Heart left ventricle (tissue), 16 donors: ENCODE measurements around the gene FER1L5. TPM values are rescaled to one million over a fixed set of nuclear protein-coding genes. Genes with fewer than 3 reads are reported as not detected.
A peak's percentile ranks its signal among the peaks of the same experiment; 100 is the strongest.

Experiments
- ATAC-seq, 4 donors: fragments of 200-7000 bp; cut with Tn5 transposase; one replicate each; pipeline ENCODE4 v1.9.1; 2020 to 2022; ENCODE audit warnings: moderate library complexity in 4 of 4, mild to moderate bottlenecking in 3 of 4, moderate number of reproducible peaks in 1 of 4
- DNase-seq, 5 donors: peaks; one replicate each; pipeline ENCODE4 v3.0.0-alpha.2; 2020
- H3K27ac ChIP-seq, 12 donors: fragments of 200-600 bp; sonication (generic) in 4 of 12; one replicate each; pipeline versions ENCODE4 v1.5.0 to v1.8.0; 2016 to 2022; ENCODE audit warnings: mild to moderate bottlenecking in 2 of 12
- H3K27me3 ChIP-seq, 9 donors: fragments of 200-600 bp; sonication (generic) in 2 of 9; one replicate each; pipeline versions ENCODE4 v1.5.1 to v1.8.0; 2016 to 2022; ENCODE audit warnings: mild to moderate bottlenecking in 3 of 9
- H3K36me3 ChIP-seq, 9 donors: fragments of 200-600 bp; sonication (generic) in 2 of 9; one replicate each; pipeline versions ENCODE4 v1.5.0 to v1.8.0; 2018 to 2022; ENCODE audit warnings: mild to moderate bottlenecking in 2 of 9
- H3K4me1 ChIP-seq, 12 donors: fragments of 200-600 bp; sonication (generic) in 4 of 12; one replicate each; pipeline versions ENCODE4 v1.5.0 to v1.8.0; 2016 to 2022; ENCODE audit warnings: mild to moderate bottlenecking in 3 of 12
- H3K4me3 ChIP-seq, 12 donors: fragments of 200-600 bp; sonication (generic) in 4 of 12; one replicate each; pipeline versions ENCODE4 v1.5.0 to v1.8.0; 2017 to 2022; ENCODE audit warnings: mild to moderate bottlenecking in 9 of 12, moderate library complexity in 4 of 12
- H3K9me3 ChIP-seq, 12 donors: fragments of 200-600 bp; sonication (generic) in 4 of 12; one replicate each; pipeline versions ENCODE4 v1.5.0 to v1.8.0; 2016 to 2022; ENCODE audit warnings: mild to moderate bottlenecking in 1 of 12
- CTCF ChIP-seq, 12 donors: fragments of 200-600 bp; sonication (generic) in 4 of 12; IDR thresholded peaks; one replicate each; pipeline versions ENCODE4 v1.5.0 to v1.8.0; 2018 to 2022; ENCODE audit warnings: antibody characterized with exemption in 12 of 12, mild to moderate bottlenecking in 5 of 12
- POLR2A ChIP-seq, 2 donors: fragments of 450-650 bp; IDR thresholded peaks; one replicate each; pipeline ENCODE4 v1.6.1; 2017; ENCODE audit warnings: antibody characterized with exemption in 2 of 2, mild to moderate bottlenecking in 2 of 2, moderate library complexity in 2 of 2
- WGBS, 4 donors: extraction: QIAGEN DNeasy Blood & Tissue Kit in 2 of 4; methylation state at CpG; one replicate each; pipeline versions ENCODE4 v1.1.5 to v1.1.7; 2013 to 2018; 5-methylcytosine and 5-hydroxymethylcytosine counted together
- intact Hi-C, 10 donors: fragments of 100-400 bp; cut with DNase I; formaldehyde crosslinking; loops; one replicate each; pipeline versions ENCODE4 v1.11.1 to v1.14.2; 2022
- polyA plus RNA-seq, 2 donors: library from polyadenylated mRNA; stranded (reverse); fragments of 200-250 nt; gene quantifications; one replicate each; pipeline ENCODE4 v1.2.3, GENCODE V29; 2013
- total RNA-seq, 9 donors: library from RNA; depleted of rRNA in 2 of 9; stranded (reverse); fragments of >200 nt in 2 of 9; fragmentation: NEBNext Ultra II Directional in 3 of 9; extraction: Animal tissue kit (Norgen Biotek cat#: 25700) in 3 of 9; gene quantifications; one replicate each; pipeline versions ENCODE4 v1.1.0 to v1.2.4, GENCODE V29; 2016 to 2023
- donor health status: ischemic (EF 13 %, LVEDD 7.1; RV severe dilation, severe dysfunction).
- donor health status: healthy with polysubstance abuse.
- donor health status: DM: no; HTN: yes; CAD: no.
- donor health status: DM: no; HTN: no; CAD: no.
- donor health status: ischemic (EF 25% LVEDD 6.9; RV normal size, moderate dysfunction).
- donor health status: ischemic (EF 25% LVEDD 5.7; RV mildly dilated, moderate dysfunction).
- donor health status: healthy.
- donor health status: DM: yes; HTN: yes; CAD: no.
- donor health status: ischemic (EF 35%, LVEDD 5.7; RV mildly dilated, moderate dysfunction).
- donor health status: nonischemic (EF 11% LVEDD 7.7; RV severe dilation, severe dysfunction).
- donor health status: DM: yes; HTN: yes; CAD: no.
- donor health status: PGD.
- donor health status: ischemic (EF 29% LVEDD 5.4; RV normal size, mild dysfunction).
- donor health status: nonischemic (EF 23%, LVEDD 6.1; RV moderate dilation, normal function).

The FER1L5 gene
- total and polyA plus RNA-seq, 11 donors: 0.01 to 0.15 (median 0.07) TPM; not detected in 7

- intact Hi-C loops: loop anchor here in 2 of 10 donors (5.0 to 10.0 kb wide), 2 partner anchors 50 to 218 kb away; no protein-coding TSS in a partner anchor
- H3K4me1 ChIP-seq: peaks cover 0 to 17% (median 0%) of the 10 kb centered on the region in 12 donors
- no peaks in the 10 kb centered on the region for H3K27me3 ChIP-seq
- H3K36me3 ChIP-seq: no peaks in the 10 kb centered on the region
- H3K27ac ChIP-seq: peak overlapping the region in 5 of 12 donors; percentile 4 to 68 (median 41)
- peak in 2 of 4 donors; percentile 25 to 33 for ATAC-seq
- no peak for TF ChIP-seq CTCF (IDR thresholded peaks at IDR 0.05)
- TF ChIP-seq POLR2A (IDR thresholded peaks at IDR 0.05): no peak
- no peaks in the 10 kb centered on the region for H3K9me3 ChIP-seq
- WGBS, 4 donors: 53 to 59% (median 56%) methylated on average over 6 of the region's 6 CpGs
- peak overlapping the region in 1 of 12 donors; percentile 4 for H3K4me3 ChIP-seq
- no peak for DNase-seq
These were observed 104.6 kb downstream of the FER1L5 start for GRCh38 chr2:96747061-96747617.

- TF ChIP-seq CTCF (IDR thresholded peaks at IDR 0.05): no peak
- no peak for TF ChIP-seq POLR2A (IDR thresholded peaks at IDR 0.05)
- Histone ChIP-seq H3K36me3 (no peaks in the 10 kb centered on the region), H3K4me1 (peaks cover 0 to 15% (median 0%) of the 10 kb centered on the region in 12 donors), H3K27ac (no peak overlapping the region), H3K27me3 (no peaks in the 10 kb centered on the region), H3K4me3 (no peak overlapping the region), H3K9me3 (no peaks in the 10 kb centered on the region)
- intact Hi-C loops: no loop called here
- 89 to 93% (median 91%) methylated on average over 9 of the region's 9 CpGs for WGBS, 4 donors
- DNase-seq (no peak), ATAC-seq (no peak)
These were observed 109.2 kb downstream of the FER1L5 start for GRCh38 chr2:96751800-96752199.

GRCh38 chr2:96753661-96754282, 111.2 kb downstream of the FER1L5 start:
- no peak for TF ChIP-seq POLR2A (IDR thresholded peaks at IDR 0.05)
- TF ChIP-seq CTCF (IDR thresholded peaks at IDR 0.05): no peak
- 64 to 69% (median 66%) methylated on average over 7 of the region's 7 CpGs for WGBS, 4 donors
- no peak overlapping the region for H3K4me3 ChIP-seq
- H3K4me1 ChIP-seq: no peaks in the 10 kb centered on the region
- no peak for ATAC-seq
- DNase-seq: no peak
- no peaks in the 10 kb centered on the region for H3K36me3 ChIP-seq
- no peaks in the 10 kb centered on the region for H3K27me3 ChIP-seq
- no peaks in the 10 kb centered on the region for H3K9me3 ChIP-seq
- no peak overlapping the region for H3K27ac ChIP-seq
- intact Hi-C loops: no loop called here

- Histone ChIP-seq H3K36me3 (no peaks in the 10 kb centered on the region), H3K9me3 (no peaks in the 10 kb centered on the region), H3K4me3 (no peak overlapping the region), H3K4me1 (no peaks in the 10 kb centered on the region), H3K27me3 (no peaks in the 10 kb centered on the region), H3K27ac (no peak overlapping the region)
- no peak for DNase-seq
- ATAC-seq: no peak
- intact Hi-C loops: no loop called here
- TF ChIP-seq POLR2A (IDR thresholded peaks at IDR 0.05) (no peak), CTCF (IDR thresholded peaks at IDR 0.05) (no peak)
These were observed 111.8 kb downstream of the FER1L5 start for GRCh38 chr2:96754317-96754716.

Other genes with a start within 250 kb of the FER1L5 start
- under 1 TPM in 2 of 9 donors, not detected in 7; 0.27 to 0.75 TPM for gene NEURL3, start 137.4 kb upstream of the FER1L5 start, total RNA-seq
- under 1 TPM in 1 of 2 donors, not detected in 1; 0.07 TPM for gene NEURL3, start 137.4 kb upstream of the FER1L5 start, polyA plus RNA-seq
- gene ARID5A, start 106.0 kb upstream of the FER1L5 start, total RNA-seq: 10 to 100 TPM; 13.3 to 50.2 (median 28.2) TPM
- 10 to 100 TPM; 35.6 to 41.2 TPM for gene ARID5A, start 106.0 kb upstream of the FER1L5 start, polyA plus RNA-seq
- gene KANSL3, start 4.5 kb upstream of the FER1L5 start, total RNA-seq: 10 to 100 TPM; 22.7 to 38.0 (median 30.7) TPM
- 10 to 100 TPM; 13.8 to 24.0 TPM for gene KANSL3, start 4.5 kb upstream of the FER1L5 start, polyA plus RNA-seq
- 10 to 100 TPM; 15.1 to 27.8 (median 20.5) TPM for gene LMAN2L, start 97.3 kb downstream of the FER1L5 start, total RNA-seq
- gene LMAN2L, start 97.3 kb downstream of the FER1L5 start, polyA plus RNA-seq: 10 to 100 TPM; 11.3 to 38.5 TPM
- 10 to 100 TPM; 13.1 to 47.7 (median 28.7) TPM for gene CNNM4, start 118.1 kb downstream of the FER1L5 start, total RNA-seq
- gene CNNM4, start 118.1 kb downstream of the FER1L5 start, polyA plus RNA-seq: 10 to 100 TPM; 11.3 to 12.7 TPM
- 10 to 100 TPM in 6 of 9 donors, 1 to 10 TPM in 3; 6.6 to 17.7 (median 10.6) TPM for gene CNNM3, start 173.5 kb downstream of the FER1L5 start, total RNA-seq
- gene CNNM3, start 173.5 kb downstream of the FER1L5 start, polyA plus RNA-seq: 1 to 10 TPM; 5.1 to 7.1 TPM
- gene ANKRD23, start 201.3 kb downstream of the FER1L5 start, total RNA-seq: 10 to 100 TPM in 2 of 9 donors, 1 to 10 TPM in 7; 2.3 to 23.6 (median 7.9) TPM
- 10 to 100 TPM in 1 of 2 donors, under 1 TPM in 1; 0.96 to 26.7 TPM for gene ANKRD23, start 201.3 kb downstream of the FER1L5 start, polyA plus RNA-seq
- gene ANKRD39, start 215.3 kb downstream of the FER1L5 start, total RNA-seq: 10 to 100 TPM; 13.3 to 18.4 (median 16.8) TPM
- gene ANKRD39, start 215.3 kb downstream of the FER1L5 start, polyA plus RNA-seq: 10 to 100 TPM; 18.3 to 33.4 TPM
- gene SEMA4C, start 227.3 kb downstream of the FER1L5 start, total RNA-seq: 10 to 100 TPM; 15.6 to 29.6 (median 22.0) TPM
- 10 to 100 TPM; 11.7 to 17.0 TPM for gene SEMA4C, start 227.3 kb downstream of the FER1L5 start, polyA plus RNA-seq